ENCODE results near the gene CRYL1. TPM values are rescaled to one million over a fixed set of nuclear protein-coding genes. Genes with fewer than 3 reads are reported as not detected.
A peak's percentile ranks its signal among the peaks of the same experiment; 100 is the strongest.

The CRYL1 gene
- polyA plus RNA-seq, 5 donors: 22.4 to 27.0 (median 24.9) TPM

GRCh38 chr13:20497006-20497775, 28.5 kb downstream of the CRYL1 start:
- no peak for DNase-seq

GRCh38 chr13:20495087-20496023, 30.3 kb downstream of the CRYL1 start:
- DNase-seq: peak; percentile 61 to 68

GRCh38 chr13:20494656-20495055, 31.0 kb downstream of the CRYL1 start:
- no peak for DNase-seq

GRCh38 chr13:20492641-20493040, 33.0 kb downstream of the CRYL1 start:
- DNase-seq: no peak

GRCh38 chr13:20491926-20492435, 33.7 kb downstream of the CRYL1 start:
- DNase-seq: no peak

- no peak for DNase-seq
Observed at GRCh38 chr13:20489185-20489820, 36.4 kb downstream of the CRYL1 start.

GRCh38 chr13:20487927-20488326, 37.7 kb downstream of the CRYL1 start:
- no peak for DNase-seq

- DNase-seq: no peak
Observed at GRCh38 chr13:20482787-20483186, 42.9 kb downstream of the CRYL1 start.

- DNase-seq: peak in 1 of 2 donors; percentile 43
Observed at GRCh38 chr13:20482275-20482761, 43.3 kb downstream of the CRYL1 start.

GRCh38 chr13:20477394-20477793, 48.3 kb downstream of the CRYL1 start:
- DNase-seq: no peak

GRCh38 chr13:20475927-20476691, 49.5 kb downstream of the CRYL1 start:
- no peak for DNase-seq

- no peak for DNase-seq
Observed at GRCh38 chr13:20474515-20474914, 51.1 kb downstream of the CRYL1 start.

- no peak for DNase-seq
Observed at GRCh38 chr13:20473888-20474287, 51.8 kb downstream of the CRYL1 start.

GRCh38 chr13:20473139-20473538, 52.5 kb downstream of the CRYL1 start:
- DNase-seq: no peak

- no peak for DNase-seq
Observed at GRCh38 chr13:20472531-20472930, 53.1 kb downstream of the CRYL1 start.

GRCh38 chr13:20470136-20470535, 55.5 kb downstream of the CRYL1 start:
- DNase-seq: no peak

GRCh38 chr13:20466371-20466770, 59.3 kb downstream of the CRYL1 start:
- no peak for DNase-seq

- no peak for DNase-seq
Observed at GRCh38 chr13:20465218-20465879, 60.3 kb downstream of the CRYL1 start.

- DNase-seq: no peak
Observed at GRCh38 chr13:20462921-20463320, 62.7 kb downstream of the CRYL1 start.

- DNase-seq: no peak
Observed at GRCh38 chr13:20462533-20462915, 63.1 kb downstream of the CRYL1 start.

Measured in right lung (tissue), 5 donors.